22Rv1 (cell line): ENCODE results near the gene CREBRF.
"Not testable (repeated sequence)": the region's sequence is repeated elsewhere in the genome, so short reads cannot be mapped to it uniquely, and the experiment has no call there.

Source experiments
- H3K27ac ChIP-seq: fragments of 450-650 bp; 2 replicates; pipeline ENCODE4 v1.5.1; 2017
- CTCF ChIP-seq: fragments of 450-650 bp; IDR thresholded peaks from 2 replicates; pipeline ENCODE4 v1.5.1; 2017; ENCODE audit warnings: mild to moderate bottlenecking
- ZFX ChIP-seq: fragments of 450-650 bp; IDR thresholded peaks from 2 replicates; pipeline ENCODE4 v1.6.1; 2017; ENCODE audit warnings: antibody characterized with exemption, borderline replicate concordance

Gene CREBRF

DNA sequence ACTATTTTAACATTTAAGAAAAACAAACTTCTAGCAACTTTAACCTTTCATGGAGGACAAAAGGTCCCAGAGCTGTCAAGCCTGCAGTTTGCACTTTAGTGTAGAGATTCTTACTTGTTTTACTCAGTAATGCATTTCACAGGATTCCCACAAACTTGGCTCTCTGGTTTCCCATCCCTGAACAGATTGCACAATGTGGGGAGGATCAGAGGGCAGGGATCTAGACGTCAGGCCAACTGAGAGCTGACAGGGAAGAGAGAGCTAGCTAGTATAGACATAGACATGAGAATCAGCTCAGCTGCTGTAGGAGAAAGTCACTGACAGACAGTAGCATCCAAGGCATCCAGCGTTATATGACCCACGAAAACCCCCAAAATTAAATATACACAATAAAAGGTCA lies 67.3 kb downstream of the CREBRF start:
- TF ChIP-seq CTCF (no peak), ZFX (no peak)

GRCh38 chr5:173132166-173132565 lies 76.0 kb downstream of the CREBRF start:
- H3K27ac ChIP-seq = not testable (repeated sequence)

More for the DNA sequence above, 67.3 kb downstream of the CREBRF start:
- no peak overlapping the region for H3K27ac ChIP-seq

DNA sequence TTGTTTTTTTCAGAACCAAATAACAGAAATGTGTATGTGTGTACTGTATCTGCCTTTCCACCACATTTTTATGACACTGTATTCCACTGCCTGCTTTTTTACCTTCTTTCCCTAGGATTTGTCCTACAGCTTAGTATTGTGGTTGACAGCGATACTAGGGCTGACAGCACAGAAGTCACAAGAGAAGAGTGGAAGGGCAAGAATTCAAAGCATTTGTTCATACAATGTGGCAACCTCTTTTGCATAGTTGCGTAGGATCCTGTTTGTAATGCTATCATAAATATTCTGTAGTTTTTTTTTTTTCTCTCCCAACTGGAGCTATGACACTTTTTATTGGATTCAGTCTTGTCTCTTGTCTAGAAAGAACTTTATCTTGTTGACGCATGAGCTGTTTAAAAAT lies 82.6 kb downstream of the CREBRF start:
- TF ChIP-seq CTCF (no peak), ZFX (no peak)
- no peak overlapping the region for H3K27ac ChIP-seq

DNA sequence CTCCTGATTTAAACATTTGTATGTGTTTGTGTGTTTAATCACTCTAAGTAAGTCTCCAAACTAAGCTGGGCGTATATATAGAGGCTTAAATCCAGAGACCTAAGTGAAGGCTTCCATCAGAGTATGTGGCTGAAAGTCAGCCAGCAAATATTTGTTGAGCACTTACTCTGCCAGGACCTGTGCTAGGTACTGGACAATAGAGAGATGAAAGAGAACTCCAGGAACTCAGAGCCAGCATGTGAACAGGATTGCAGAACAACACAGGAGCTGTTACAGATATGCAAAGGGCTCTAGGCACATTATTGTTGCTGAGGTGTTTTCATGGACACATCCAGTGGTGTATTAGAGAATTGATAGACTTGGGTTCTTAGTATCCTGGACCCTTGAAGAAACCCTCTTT lies 83.5 kb downstream of the CREBRF start:
- TF ChIP-seq CTCF (no peak), ZFX (no peak)

DNA sequence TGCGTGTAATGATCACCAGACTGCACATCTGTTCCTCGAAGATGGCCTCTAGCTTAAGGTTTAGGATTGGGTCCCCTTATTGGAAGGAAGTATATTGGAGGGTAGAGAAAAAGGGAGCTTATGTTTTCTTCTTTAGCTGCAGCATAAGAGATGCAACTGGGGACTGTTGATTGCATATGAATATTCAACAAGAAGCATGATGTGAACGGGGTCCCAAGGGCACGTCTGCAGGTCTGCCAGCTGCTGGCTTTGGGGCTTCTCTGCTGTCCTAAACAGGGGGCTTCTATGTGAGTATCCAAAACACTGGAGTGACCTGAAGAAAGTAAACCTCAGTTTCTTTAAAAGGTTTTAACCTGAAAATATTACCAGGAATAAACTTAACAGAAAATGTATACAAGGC lies 84.6 kb downstream of the CREBRF start:
- no peak overlapping the region for H3K27ac ChIP-seq
- TF ChIP-seq CTCF (no peak), ZFX (no peak)

More for the DNA sequence above, 83.5 kb downstream of the CREBRF start:
- H3K27ac ChIP-seq = no peak overlapping the region

GRCh38 chr5:173143567-173143966 lies 87.4 kb downstream of the CREBRF start:
- TF ChIP-seq CTCF = no peak
- TF ChIP-seq ZFX = no peak
- no peak overlapping the region for H3K27ac ChIP-seq

DNA sequence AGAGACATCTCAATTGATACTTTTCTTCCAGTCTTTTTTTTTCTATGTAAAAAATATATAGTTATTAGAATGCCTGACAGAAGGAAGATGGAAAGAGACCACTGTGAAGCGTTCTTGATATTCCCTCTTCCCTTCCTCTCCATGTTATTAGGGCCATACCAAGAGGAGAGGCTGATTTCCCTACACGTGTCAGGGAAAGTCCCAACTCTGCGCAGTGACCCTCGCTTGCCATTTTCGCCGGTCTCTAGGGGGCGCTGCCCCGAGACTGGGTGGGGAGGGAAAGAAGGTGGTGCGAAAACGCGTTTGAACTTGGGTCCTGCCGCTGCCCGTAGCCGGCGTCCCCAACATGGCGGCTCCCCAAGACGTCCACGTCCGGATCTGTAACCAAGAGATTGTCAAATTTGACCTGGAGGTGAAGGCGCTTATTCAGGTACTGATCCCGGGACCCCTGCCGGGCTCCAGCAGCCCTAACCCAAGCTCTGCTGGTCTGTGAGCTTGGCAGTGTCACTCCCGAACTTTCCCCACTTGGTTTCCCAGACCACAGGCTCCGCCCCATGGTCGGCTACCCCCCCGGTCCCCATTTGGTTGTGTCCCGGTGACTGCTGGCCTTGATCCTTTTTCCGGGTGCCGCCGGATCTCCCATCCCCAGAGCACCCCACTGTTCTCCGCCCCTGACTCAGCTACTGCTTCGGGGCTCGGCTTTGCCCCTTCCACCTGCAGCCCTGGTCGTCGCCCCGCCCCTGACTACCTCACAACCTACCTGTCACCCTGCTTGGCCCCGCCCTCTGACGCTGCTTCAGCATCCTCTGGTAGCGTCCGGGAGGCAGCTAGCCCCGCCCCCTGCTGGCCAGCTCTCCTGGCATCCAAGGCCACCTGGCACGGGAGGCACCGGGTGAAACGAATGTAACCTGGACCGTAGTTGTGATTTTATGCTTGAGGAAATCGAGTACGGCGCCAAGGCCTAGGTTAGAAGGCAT lies 88.3 kb downstream of the CREBRF start, which contains the start of gene BNIP1:
BNIP1 (plus strand) TSS at position 332 of the 977 bp plus-strand sequence; CDS start at position 347, 15 bp downstream.
- peak within 1 kb of the TSS; percentile 80 for H3K27ac ChIP-seq
- TF ChIP-seq CTCF (peak; percentile 96), ZFX (no peak)
